GM19193 (cell line): ENCODE measurements around the gene SH3GL3.

Experiments
- POLR2A ChIP-seq: IDR thresholded peaks from 4 replicates; pipeline ENCODE4 v1.6.1; 2011; ENCODE audit not compliant: insufficient read depth, insufficient read length; ENCODE audit errors: extremely low read depth

The SH3GL3 gene

DNA sequence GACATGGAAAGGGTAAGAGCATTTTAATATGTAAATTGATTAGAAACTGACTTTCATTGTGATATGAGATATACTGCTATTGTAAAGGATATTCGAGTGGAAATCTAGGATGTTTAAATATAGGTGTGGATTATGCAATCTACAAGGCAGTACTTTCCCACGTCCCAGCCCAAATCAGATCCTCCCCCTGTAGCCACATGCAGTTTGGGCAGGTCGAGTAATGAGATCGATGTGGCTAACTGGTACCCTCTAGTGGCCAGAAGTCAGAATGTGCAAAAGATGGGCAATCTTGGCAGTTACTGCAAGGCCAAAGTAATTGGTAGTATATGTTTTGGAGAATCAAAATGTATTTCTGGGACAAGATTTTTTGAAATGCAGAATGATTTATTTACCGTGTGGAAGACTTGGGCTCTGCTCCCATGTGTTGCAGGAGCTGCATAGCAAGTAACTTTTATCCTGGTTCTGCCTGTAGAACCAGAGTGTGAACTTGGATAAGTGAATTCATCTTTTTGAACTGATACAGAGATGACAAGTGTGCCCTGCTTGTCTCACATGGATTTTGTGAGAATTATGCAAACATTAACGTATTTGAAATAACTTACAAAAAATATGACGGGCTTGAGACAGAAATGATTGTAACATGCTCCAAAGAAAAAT, 112.3 kb downstream of the SH3GL3 start:
- no peak for TF ChIP-seq POLR2A

- TF ChIP-seq POLR2A, result no peak
Measured at GRCh38 chr15:83561661-83562060, 114.5 kb downstream of the SH3GL3 start.

DNA sequence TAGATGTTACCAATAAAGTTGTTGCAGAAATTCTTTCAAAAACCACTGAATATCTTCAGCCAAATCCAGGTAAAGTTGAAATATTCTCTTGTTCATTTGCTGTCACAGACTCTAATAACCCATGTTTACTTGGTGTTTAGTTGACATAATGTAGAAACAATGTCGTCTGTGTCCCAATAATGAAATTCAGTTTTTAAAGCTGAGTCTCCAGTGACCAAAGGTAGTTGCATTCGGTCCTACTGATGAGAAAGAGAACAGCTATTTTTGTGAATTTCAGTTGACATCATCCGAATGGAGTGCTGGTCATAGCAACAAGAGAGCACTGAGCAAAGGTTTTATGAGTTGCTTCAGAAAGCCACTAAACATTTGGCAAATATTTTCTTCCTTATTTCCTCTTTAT, 118.0 kb downstream of the SH3GL3 start:
- TF ChIP-seq POLR2A, result no peak

GRCh38 chr15:83565553-83566159, 118.5 kb downstream of the SH3GL3 start:
- TF ChIP-seq POLR2A, result no peak

DNA sequence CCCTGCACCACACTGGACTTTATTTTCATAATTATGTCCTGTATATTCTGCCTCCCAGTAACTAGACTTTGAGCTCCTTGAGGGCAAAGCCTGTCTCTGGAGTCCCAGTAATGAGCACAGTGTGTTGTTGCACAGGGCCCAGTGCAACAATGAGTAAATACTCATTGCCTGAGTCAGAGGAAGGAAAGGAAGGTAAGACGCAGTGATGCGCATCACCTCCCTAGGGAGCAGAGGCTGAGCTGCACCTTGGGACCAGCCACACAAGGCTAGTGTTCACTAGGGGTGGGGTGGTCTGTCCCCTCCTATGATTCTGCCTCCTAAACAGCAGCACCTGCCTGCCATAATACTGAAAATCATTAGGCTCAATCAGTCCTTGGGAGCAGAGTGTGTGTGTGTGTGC, 120.2 kb downstream of the SH3GL3 start:
- TF ChIP-seq POLR2A, result no peak

- no peak for TF ChIP-seq POLR2A
Measured at GRCh38 chr15:83569341-83569740, 122.2 kb downstream of the SH3GL3 start.

DNA sequence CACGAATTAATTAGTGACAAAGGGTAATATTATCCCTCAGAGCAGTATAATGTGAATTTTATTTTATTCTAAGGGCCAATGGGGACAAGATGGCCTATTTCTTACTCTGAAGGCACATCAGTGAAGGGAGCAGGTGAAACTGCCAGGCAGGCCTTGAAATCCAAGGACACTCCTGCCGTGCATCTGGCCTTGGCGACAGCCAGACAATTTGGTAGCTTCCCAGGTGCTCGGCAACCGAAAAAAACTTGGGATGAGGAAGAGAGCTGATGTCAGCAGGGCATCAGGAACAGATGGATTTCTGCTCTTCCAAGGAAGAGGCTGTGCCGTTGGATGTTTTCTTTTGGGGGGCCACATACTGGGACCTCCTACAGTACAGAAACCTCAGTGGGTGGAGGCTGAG, 123.6 kb downstream of the SH3GL3 start:
- TF ChIP-seq POLR2A, result no peak

DNA sequence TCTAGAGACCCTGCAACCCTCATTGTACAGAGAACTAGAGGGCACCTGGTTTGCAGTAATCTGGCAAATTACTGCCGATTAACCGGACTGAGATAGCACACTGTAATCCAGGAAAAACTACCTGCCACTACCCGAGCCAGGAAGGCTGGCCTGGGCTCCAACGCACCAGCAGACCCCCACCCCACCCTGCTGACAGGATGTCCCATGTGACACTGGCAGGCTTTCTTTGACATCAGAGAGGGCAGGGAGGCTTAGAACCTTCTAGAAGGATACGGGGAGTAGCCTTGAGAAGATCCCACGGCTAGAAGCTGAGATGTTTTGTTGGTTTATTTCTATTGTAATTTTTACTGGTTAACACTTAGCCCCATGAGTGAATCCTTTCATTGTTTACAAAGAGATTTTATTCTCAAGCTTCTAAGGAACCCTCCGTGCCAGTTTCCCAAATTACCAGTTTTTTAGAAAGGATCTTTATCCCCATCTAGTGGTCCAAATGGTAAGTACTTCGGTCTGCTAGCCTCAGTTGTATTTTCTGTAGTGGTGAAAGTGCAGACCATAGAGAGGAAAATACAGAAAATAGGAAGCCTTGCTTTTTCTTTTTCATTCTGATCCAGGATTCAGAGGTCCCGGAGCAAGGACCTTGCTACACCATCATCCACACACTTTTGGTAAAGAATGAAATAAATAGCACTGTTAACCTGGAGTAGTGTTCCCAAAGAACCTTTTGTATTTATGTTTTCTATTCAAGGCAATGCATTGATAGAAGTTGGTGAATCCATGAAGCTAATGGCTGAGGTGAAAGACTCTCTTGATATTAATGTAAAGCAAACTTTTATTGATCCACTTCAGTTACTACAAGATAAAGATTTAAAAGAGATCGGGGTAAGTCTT, 124.9 kb downstream of the SH3GL3 start:
- no peak for TF ChIP-seq POLR2A

GRCh38 chr15:83574345-83574744, 127.2 kb downstream of the SH3GL3 start:
- TF ChIP-seq POLR2A, result no peak

DNA sequence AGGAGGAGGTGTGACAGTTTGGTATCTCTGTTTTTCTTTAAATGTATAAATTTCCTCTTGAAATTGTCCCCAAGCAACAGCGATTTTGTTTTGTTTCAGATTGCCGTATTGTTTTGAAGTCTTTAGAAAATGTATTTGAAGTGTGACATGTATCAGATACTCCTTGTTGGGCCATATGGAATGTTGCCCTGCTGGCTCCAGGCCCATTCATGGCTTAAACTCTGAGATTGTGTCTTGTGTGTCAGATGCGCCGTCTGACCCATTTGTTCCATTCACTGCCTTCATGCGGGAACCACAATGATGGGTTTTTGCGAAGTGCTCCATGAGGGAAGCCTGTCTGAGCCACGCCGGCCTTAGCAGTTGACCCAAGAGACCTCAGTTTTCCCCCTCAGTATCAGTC, 131.6 kb downstream of the SH3GL3 start:
- no peak for TF ChIP-seq POLR2A

DNA sequence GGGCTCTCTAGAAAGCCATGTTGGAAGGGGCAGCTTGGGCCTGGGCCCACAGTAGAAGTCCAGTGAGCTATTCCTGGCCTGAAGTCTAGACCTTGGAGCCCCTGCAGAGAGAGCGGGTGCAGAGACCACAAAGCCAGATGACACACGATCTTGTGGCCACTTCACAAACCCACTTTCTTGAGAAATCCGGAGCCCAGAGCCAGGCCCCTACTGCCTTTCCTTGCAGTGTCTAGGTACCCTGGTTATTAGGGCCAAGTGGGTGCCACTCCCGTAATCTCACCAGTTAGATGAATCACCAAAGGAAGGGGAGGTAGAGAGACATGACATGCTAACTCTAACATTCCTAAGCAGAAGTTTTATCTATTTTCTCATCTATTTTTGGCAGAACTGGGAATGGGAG, 134.2 kb downstream of the SH3GL3 start:
- no peak for TF ChIP-seq POLR2A

- no peak for TF ChIP-seq POLR2A
Measured at GRCh38 chr15:83582381-83582780, 135.2 kb downstream of the SH3GL3 start.

- no peak for TF ChIP-seq POLR2A
Measured at GRCh38 chr15:83585601-83586335, 138.6 kb downstream of the SH3GL3 start.

- TF ChIP-seq POLR2A, result no peak
Measured at GRCh38 chr15:83587091-83587490, 139.9 kb downstream of the SH3GL3 start.

DNA sequence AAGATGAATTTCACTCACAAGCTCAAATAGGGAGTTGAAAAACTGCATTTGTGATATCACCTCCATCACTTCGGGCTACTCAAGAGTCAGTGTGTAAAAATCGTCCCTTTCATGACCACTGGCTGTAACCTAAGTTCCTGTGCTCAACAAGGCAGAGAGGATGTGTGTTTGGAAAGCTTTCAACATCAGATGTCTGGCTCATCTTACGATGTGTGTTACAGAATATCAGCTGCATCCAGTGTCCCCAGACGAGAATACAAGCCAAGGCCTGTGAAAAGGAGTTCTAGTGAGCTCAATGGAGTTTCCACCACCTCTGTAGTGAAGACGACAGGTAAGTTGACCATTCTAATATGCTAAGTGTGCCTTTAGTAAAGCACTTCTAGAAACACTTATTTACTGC, 141.3 kb downstream of the SH3GL3 start:
- TF ChIP-seq POLR2A, result no peak
